HCT116 (cell line): ENCODE results near the gene KIAA1671. TPM values are rescaled to one million over a fixed set of nuclear protein-coding genes. Genes with fewer than 3 reads are reported as not detected.

Experiments used
- ATAC-seq: fragments of 200-7000 bp; cut with Tn5 transposase; 2 replicates; pipeline ENCODE4 v1.9.1; 2020; ENCODE audit warnings: mild to moderate bottlenecking, moderate library complexity
- BruUV-seq: library from RNA; stranded (reverse); fragments of 400-500 nt; replicated peaks from 2 replicates; lab custom pipeline; 2021; lab: Mats Ljungman, UMichigan
- CTCF ChIA-PET: fragments of 300-600 bp; sonication (Branson Sonifier 250); formaldehyde crosslinking; loops from one replicate; lab custom pipeline; 2021; ENCODE audit warnings: antibody characterized with exemption; lab: Charles Lee
- POLR2A ChIA-PET: fragments of 300-600, 350-600 bp; sonication (Branson Sonifier 250); formaldehyde crosslinking; loops from one replicate; lab custom pipeline; 2021; ENCODE audit warnings: antibody characterized with exemption; lab: Charles Lee
- RAD21 ChIA-PET, 2 experiments: fragments of 300-600 bp; sonication (Branson Sonifier 250); formaldehyde crosslinking; loops; one replicate each; lab custom pipeline; 2023; ENCODE audit warnings: low total read pairs in 2 of 2; ENCODE audit not compliant: uncharacterized antibody in 2 of 2, unreplicated experiment in 2 of 2, low non-redundant PET in 1 of 2; lab: Charles Lee
- DNase-seq: peaks from one replicate; pipeline ENCODE4 v3.0.0-alpha.2; 2010; ENCODE audit warnings: low read depth, low spot score
- H2AFZ ChIP-seq: fragments of 200-600 bp; shearing (Covaris generic), sonication (generic); 2 replicates; pipeline ENCODE4 v1.6.1; 2017; ENCODE audit warnings: low read depth, mixed run types, mixed read lengths, antibody characterized with exemption, low read length; ENCODE audit not compliant: poor library complexity, severe bottlenecking
- H3K27ac ChIP-seq: 2 replicates; pipeline ENCODE4 v1.5.1; 2012; ENCODE audit warnings: low read depth, low read length
- H3K27me3 ChIP-seq: fragments of 200-600 bp; sonication (generic); 2 replicates; pipeline ENCODE4 v1.6.1; 2016; ENCODE audit warnings: mixed run types, low read length, mixed read lengths; ENCODE audit not compliant: insufficient read depth
- H3K36me3 ChIP-seq, 2 experiments: fragments of 200-500 bp in 1 of 2; fragments of 200-600 bp in 1 of 2; sonication (Bioruptor generic) in 1 of 2; sonication (generic) in 1 of 2; 2 replicates each; pipeline versions ENCODE4 v1.5.1 to v1.6.1; 2014 to 2016; ENCODE audit warnings: low read length in 2 of 2, inconsistent platforms in 1 of 2, mixed read lengths in 1 of 2, mixed run types in 1 of 2; ENCODE audit not compliant: insufficient read depth in 2 of 2, control insufficient read depth in 1 of 2
- H3K4me1 ChIP-seq, 2 experiments: fragments of 200-600 bp in 1 of 2; sonication (generic) in 1 of 2; 2 replicates each; pipeline versions ENCODE4 v1.5.1 to v1.6.1; 2012 to 2017; ENCODE audit warnings: low read length in 2 of 2, inconsistent platforms in 1 of 2, mild to moderate bottlenecking in 1 of 2, mixed read lengths in 1 of 2, mixed run types in 1 of 2, moderate library complexity in 1 of 2; ENCODE audit not compliant: insufficient read depth in 2 of 2, control insufficient read depth in 1 of 2
- H3K4me2 ChIP-seq: fragments of 200-600 bp; sonication (generic); 2 replicates; pipeline ENCODE4 v1.6.1; 2017; ENCODE audit warnings: mixed run types, low read length, mixed read lengths
- H3K4me3 ChIP-seq, 2 experiments: fragments of 200-600 bp in 1 of 2; sonication (generic) in 1 of 2; replicated peaks in 1 of 2; 2 replicates each; pipeline ENCODE4 v1.5.1; 2011 to 2016; ENCODE audit warnings: low read length in 2 of 2, control low read depth in 1 of 2, low read depth in 1 of 2, mild to moderate bottlenecking in 1 of 2, mixed read lengths in 1 of 2, mixed run types in 1 of 2
- H3K79me2 ChIP-seq: fragments of 200-600 bp; sonication (generic); 2 replicates; pipeline ENCODE4 v1.6.1; 2017; ENCODE audit warnings: mild to moderate bottlenecking, mixed run types, low read length, moderate library complexity, mixed read lengths; ENCODE audit not compliant: insufficient read depth
- H3K9ac ChIP-seq: fragments of 200-600 bp; sonication (generic); 2 replicates; pipeline ENCODE4 v1.6.1; 2016; ENCODE audit warnings: low read length, mixed read lengths
- H3K9me2 ChIP-seq: fragments of 200-600 bp; sonication (generic), shearing (Covaris generic); 2 replicates; pipeline ENCODE4 v1.6.1; 2017; ENCODE audit warnings: mixed run types, mild to moderate bottlenecking, moderate library complexity; ENCODE audit not compliant: insufficient read depth
- H3K9me3 ChIP-seq, 2 experiments: fragments of 200-500 bp in 1 of 2; fragments of 200-600 bp in 1 of 2; sonication (Bioruptor generic) in 1 of 2; sonication (generic) in 1 of 2; 2 replicates each; pipeline ENCODE4 v1.6.1; 2014 to 2017; ENCODE audit warnings: low read length in 2 of 2, mixed read lengths in 2 of 2, inconsistent platforms in 1 of 2, low read depth in 1 of 2, mild to moderate bottlenecking in 1 of 2, mixed run types in 1 of 2, moderate library complexity in 1 of 2; ENCODE audit not compliant: control insufficient read depth in 1 of 2, insufficient read depth in 1 of 2
- H4K20me1 ChIP-seq: fragments of 200-600 bp; sonication (generic), shearing (Covaris generic); 2 replicates; pipeline ENCODE4 v1.6.1; 2017; ENCODE audit warnings: mixed run types, mild to moderate bottlenecking, moderate library complexity; ENCODE audit not compliant: insufficient read depth
- CEBPB ChIP-seq: IDR thresholded peaks from 2 replicates; pipeline ENCODE4 v1.6.1; 2012; ENCODE audit warnings: low read depth
- ELF1 ChIP-seq: IDR thresholded peaks from 2 replicates; pipeline ENCODE4 v1.6.1; 2012; ENCODE audit warnings: low read depth, borderline replicate concordance
- EZH2 ChIP-seq: fragments of 200-600 bp; sonication (generic); IDR thresholded peaks from 2 replicates; pipeline ENCODE4 v1.6.1; 2017; ENCODE audit warnings: antibody characterized with exemption, mixed run types
- POLR2A ChIP-seq: IDR thresholded peaks from 2 replicates; pipeline ENCODE4 v1.7.0; 2011; ENCODE audit warnings: borderline replicate concordance; ENCODE audit not compliant: insufficient read depth, insufficient read length; ENCODE audit errors: extremely low read depth
- RAD21 ChIP-seq: IDR thresholded peaks from 2 replicates; pipeline ENCODE4 v1.6.1; 2012; ENCODE audit warnings: low read depth, mild to moderate bottlenecking
- REST ChIP-seq: IDR thresholded peaks from 2 replicates; pipeline ENCODE4 v1.6.1; 2012; ENCODE audit warnings: low read depth
- SIN3A ChIP-seq: IDR thresholded peaks from 2 replicates; pipeline ENCODE4 v1.6.1; 2012; ENCODE audit warnings: low read depth
- SP1 ChIP-seq: IDR thresholded peaks from 2 replicates; pipeline ENCODE4 v1.6.1; 2012; ENCODE audit warnings: low read depth
- TCF7L2 ChIP-seq: IDR thresholded peaks from 2 replicates; pipeline ENCODE4 v1.7.0; 2011; ENCODE audit warnings: borderline replicate concordance, inconsistent platforms; ENCODE audit not compliant: insufficient read depth, insufficient read length; ENCODE audit errors: extremely low read depth
- YY1 ChIP-seq: IDR thresholded peaks from 2 replicates; pipeline ENCODE4 v1.6.1; 2011; ENCODE audit warnings: low read length, low read depth, moderate library complexity, mild to moderate bottlenecking; ENCODE audit not compliant: insufficient replicate concordance; ENCODE audit errors: extremely low read depth
- ZFX ChIP-seq: fragments of 450-650 bp; IDR thresholded peaks from 2 replicates; pipeline ENCODE4 v1.6.1; 2017
- ZNF274 ChIP-seq: fragments of 200-500 bp; sonication (Bioruptor generic); IDR thresholded peaks from 2 replicates; pipeline ENCODE4 v1.6.1; 2014; ENCODE audit warnings: mild to moderate bottlenecking, low read depth, low read length, inconsistent platforms
- intact Hi-C: fragments of 100-400 bp; cut with micrococcal nuclease; formaldehyde crosslinking; loops from 2 replicates; pipeline ENCODE4 v1.10.0; 2022
- total RNA-seq: library from RNA; stranded (reverse); gene quantifications from one replicate; pipeline ENCODE4 v1.2.1, GENCODE V29; 2021; ENCODE audit not compliant: unreplicated experiment
- TF ChIP-seq, protein P1 (sequence below): IDR thresholded peaks from 2 replicates; pipeline ENCODE4 v1.6.1; 2012
- TF ChIP-seq, protein P2 (sequence below), 3 experiments: fragments of 200-600 bp in 1 of 3; sonication (generic) in 1 of 3; IDR thresholded peaks in 2 of 3; conservative IDR thresholded peaks in 1 of 3; 2 replicates each; pipeline ENCODE4 v1.5.1; 2012 to 2017; ENCODE audit warnings: low read depth in 2 of 3, low read length in 2 of 3, antibody characterized with exemption in 1 of 3, borderline replicate concordance in 1 of 3, control low read depth in 1 of 3, mild to moderate bottlenecking in 1 of 3, mixed read lengths in 1 of 3, mixed run types in 1 of 3, moderate library complexity in 1 of 3; ENCODE audit not compliant: insufficient read depth in 1 of 3

Gene KIAA1671
- total RNA-seq, 1 experiment from 2014 or later = 36.8 TPM

DNA sequence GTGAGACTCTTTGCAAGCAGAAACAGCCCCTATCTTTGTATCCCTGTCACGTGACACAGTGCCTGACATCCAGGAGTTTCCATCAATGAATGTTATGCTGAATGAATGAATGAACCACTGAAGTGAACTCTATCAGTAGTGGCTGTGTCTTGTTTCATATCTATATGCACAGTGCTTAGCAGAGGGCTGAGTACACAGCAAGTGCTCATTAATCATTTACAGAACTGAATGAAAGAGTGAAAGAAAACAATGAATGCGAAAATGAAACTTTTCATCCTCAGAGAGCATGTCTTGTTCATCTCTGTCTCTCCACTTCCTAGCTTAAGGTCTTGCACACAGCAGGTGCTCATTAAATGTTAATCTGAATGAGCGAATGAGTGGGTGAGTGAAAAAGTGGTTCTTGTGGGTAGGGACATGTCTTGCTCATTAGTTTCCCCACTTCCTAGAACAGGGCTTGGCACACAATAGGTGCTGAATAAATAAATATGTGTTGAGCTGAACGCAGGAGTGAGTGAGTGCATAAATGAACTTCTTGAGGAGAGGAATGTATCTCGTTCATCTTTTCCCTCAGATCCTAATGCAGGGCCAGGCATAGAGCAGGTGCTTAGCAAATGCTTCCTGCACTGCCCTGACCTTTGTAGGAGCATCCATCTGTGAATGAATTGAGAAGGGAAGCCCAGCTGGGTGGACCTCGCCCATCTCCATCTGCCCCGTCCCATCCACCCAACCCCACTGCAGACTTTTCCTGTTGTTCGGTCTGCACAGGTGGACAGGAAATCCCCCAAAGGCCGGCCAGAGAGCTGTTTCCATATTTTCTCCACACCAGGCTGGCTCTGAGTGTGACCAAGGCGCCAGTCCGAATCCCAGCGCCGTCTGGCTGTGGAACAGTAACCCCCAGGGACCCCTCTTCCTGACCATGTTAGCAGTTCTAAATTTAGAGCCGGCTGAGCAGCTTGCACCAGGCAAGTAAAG is 133.7 kb downstream of the KIAA1671 start:
- no peak for ATAC-seq
- H3K9ac ChIP-seq = no peak overlapping the region
- H3K36me3 ChIP-seq = no peaks in the 10 kb centered on the region
- TF ChIP-seq ELF1 = no peak
- no peak for TF ChIP-seq SP1
- TF ChIP-seq, protein P1, sequence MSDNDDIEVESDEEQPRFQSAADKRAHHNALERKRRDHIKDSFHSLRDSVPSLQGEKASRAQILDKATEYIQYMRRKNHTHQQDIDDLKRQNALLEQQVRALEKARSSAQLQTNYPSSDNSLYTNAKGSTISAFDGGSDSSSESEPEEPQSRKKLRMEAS = no peak
- TF ChIP-seq RAD21 = no peak
- TF ChIP-seq EZH2 = no peak
- TF ChIP-seq POLR2A = no peak
- TF ChIP-seq SIN3A = no peak
- no peak for TF ChIP-seq CEBPB
- TF ChIP-seq, all 23 proteins: peak for 0
- CTCF ChIA-PET = no interaction called here
- Histone ChIP-seq H2AFZ (no peak overlapping the region), H4K20me1 (no peaks in the 10 kb centered on the region), H3K4me2 (no peak overlapping the region), H3K9me2 (no peaks in the 10 kb centered on the region), H3K79me2 (no peaks in the 10 kb centered on the region), H3K27ac (no peak overlapping the region), H3K4me3 (no peak overlapping the region), H3K27me3 (no peaks in the 10 kb centered on the region), H3K9me3 (no peaks in the 10 kb centered on the region), H3K4me1 (no peaks in the 10 kb centered on the region)
- POLR2A ChIA-PET = no interaction called here
- intact Hi-C loops = no loop called here
- no peak for DNase-seq
- RAD21 ChIA-PET = no interaction called here
- BruUV-seq = no TSS peak

- Histone ChIP-seq H3K27me3 (no peaks in the 10 kb centered on the region), H3K9ac (no peak overlapping the region), H3K4me1 (no peaks in the 10 kb centered on the region), H3K79me2 (no peaks in the 10 kb centered on the region), H3K4me2 (no peak overlapping the region), H3K9me3 (no peaks in the 10 kb centered on the region)
- BruUV-seq = no TSS peak
- ChIA-PET RAD21 (no interaction called here), CTCF (no interaction called here), POLR2A (no interaction called here)
- ATAC-seq = no peak
- TF ChIP-seq, protein P2, sequence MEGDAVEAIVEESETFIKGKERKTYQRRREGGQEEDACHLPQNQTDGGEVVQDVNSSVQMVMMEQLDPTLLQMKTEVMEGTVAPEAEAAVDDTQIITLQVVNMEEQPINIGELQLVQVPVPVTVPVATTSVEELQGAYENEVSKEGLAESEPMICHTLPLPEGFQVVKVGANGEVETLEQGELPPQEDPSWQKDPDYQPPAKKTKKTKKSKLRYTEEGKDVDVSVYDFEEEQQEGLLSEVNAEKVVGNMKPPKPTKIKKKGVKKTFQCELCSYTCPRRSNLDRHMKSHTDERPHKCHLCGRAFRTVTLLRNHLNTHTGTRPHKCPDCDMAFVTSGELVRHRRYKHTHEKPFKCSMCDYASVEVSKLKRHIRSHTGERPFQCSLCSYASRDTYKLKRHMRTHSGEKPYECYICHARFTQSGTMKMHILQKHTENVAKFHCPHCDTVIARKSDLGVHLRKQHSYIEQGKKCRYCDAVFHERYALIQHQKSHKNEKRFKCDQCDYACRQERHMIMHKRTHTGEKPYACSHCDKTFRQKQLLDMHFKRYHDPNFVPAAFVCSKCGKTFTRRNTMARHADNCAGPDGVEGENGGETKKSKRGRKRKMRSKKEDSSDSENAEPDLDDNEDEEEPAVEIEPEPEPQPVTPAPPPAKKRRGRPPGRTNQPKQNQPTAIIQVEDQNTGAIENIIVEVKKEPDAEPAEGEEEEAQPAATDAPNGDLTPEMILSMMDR (IDR thresholded peaks at IDR 0.05 in 2 of 3, conservative IDR thresholded peaks at IDR 0.05 in 1 of 3; ENCODE audit: borderline replicate concordance in 1 of 3, insufficient read depth in 1 of 3, low read depth in 2 of 3, low read length in 2 of 3) = no peak
- TF ChIP-seq REST (no peak), YY1 (no peak), ZFX (no peak), ELF1 (no peak), TCF7L2 (no peak), ZNF274 (no peak), SIN3A (no peak)
- TF ChIP-seq, all 23 proteins: peak for 0
- H4K20me1 ChIP-seq = no peaks in the 10 kb centered on the region
- H3K9me2 ChIP-seq = no peaks in the 10 kb centered on the region
- no peak overlapping the region for H2AFZ ChIP-seq
- intact Hi-C loops = no loop called here
- H3K27ac ChIP-seq = no peak overlapping the region
- no peak for DNase-seq
- no peak overlapping the region for H3K4me3 ChIP-seq
- no peaks in the 10 kb centered on the region for H3K36me3 ChIP-seq
These were observed 134.4 kb downstream of the KIAA1671 start for GRCh38 chr22:25086902-25087282.
